COR-L47 (cell line): Measurements from ENCODE around the gene DOCK4.

ENCODE experiments used
- DNase-seq: peaks from one replicate; lab custom pipeline; 2025; lab: John Stamatoyannopoulos, UW

Gene DOCK4

GRCh38 chr7:111765751-111766643, 440.2 kb downstream of the DOCK4 start:
- DNase-seq = no peak

- peak; percentile 52 for DNase-seq
Measured at GRCh38 chr7:111763221-111763801, 442.9 kb downstream of the DOCK4 start.

- DNase-seq = no peak
Measured at GRCh38 chr7:111762799-111763198, 443.4 kb downstream of the DOCK4 start.

- no peak for DNase-seq
Measured at GRCh38 chr7:111762211-111762610, 444.0 kb downstream of the DOCK4 start.

- DNase-seq = no peak
Measured at GRCh38 chr7:111760043-111760442, 446.2 kb downstream of the DOCK4 start.

- no peak for DNase-seq
Measured at GRCh38 chr7:111758332-111758731, 447.9 kb downstream of the DOCK4 start.

GRCh38 chr7:111756687-111757178, 449.5 kb downstream of the DOCK4 start:
- DNase-seq = no peak

- DNase-seq = no peak
Measured at GRCh38 chr7:111755383-111755782, 450.8 kb downstream of the DOCK4 start.

- no peak for DNase-seq
Measured at GRCh38 chr7:111753968-111754367, 452.2 kb downstream of the DOCK4 start.

- DNase-seq = peak; percentile 49
Measured at GRCh38 chr7:111752022-111752582, 454.1 kb downstream of the DOCK4 start.

GRCh38 chr7:111750878-111751277, 455.3 kb downstream of the DOCK4 start:
- DNase-seq = no peak

- DNase-seq = no peak
Measured at GRCh38 chr7:111750228-111750627, 456.0 kb downstream of the DOCK4 start.

- DNase-seq = no peak
Measured at GRCh38 chr7:111749625-111750024, 456.6 kb downstream of the DOCK4 start.

- no peak for DNase-seq
Measured at GRCh38 chr7:111747718-111748117, 458.5 kb downstream of the DOCK4 start.

- DNase-seq = no peak
Measured at GRCh38 chr7:111746950-111747349, 459.2 kb downstream of the DOCK4 start.

- no peak for DNase-seq
Measured at GRCh38 chr7:111744501-111745155, 461.6 kb downstream of the DOCK4 start.

GRCh38 chr7:111743244-111743847, 462.9 kb downstream of the DOCK4 start:
- no peak for DNase-seq

- peak; percentile 63 for DNase-seq
Measured at GRCh38 chr7:111741811-111742240, 464.4 kb downstream of the DOCK4 start.

- DNase-seq = no peak
Measured at GRCh38 chr7:111740942-111741341, 465.3 kb downstream of the DOCK4 start.

- DNase-seq = no peak
Measured at GRCh38 chr7:111736552-111736874, 469.7 kb downstream of the DOCK4 start.

GRCh38 chr7:111735661-111736551, 470.3 kb downstream of the DOCK4 start:
- peak; percentile 63 for DNase-seq
